ENCODE measurements around the gene COQ9. TPM values are rescaled to one million over a fixed set of nuclear protein-coding genes. Genes with fewer than 3 reads are reported as not detected.

COQ9 gene
- total RNA-seq, 1 experiment from 2014 or later, result 32.9 TPM

GRCh38 chr16:57486858-57487834, 39.9 kb downstream of the COQ9 start:
- no peak overlapping the region for H3K27ac ChIP-seq (ENCODE audit: insufficient read length, low read depth, low read length)
- peaks cover 27% of the 10 kb centered on the region for H3K27me3 Mint-ChIP-seq (ENCODE audit: low read depth)

More at GRCh38 chr16:57486858-57487834, 39.9 kb downstream of the COQ9 start:
- peaks cover 14% of the 10 kb centered on the region for H3K23me2 ChIP-seq (ENCODE audit: insufficient read length, low read depth, low read length, poor library complexity, severe bottlenecking)
- no peak overlapping the region for H3K56ac ChIP-seq (ENCODE audit: insufficient read length, low read depth, low read length)
- H4K20me1 ChIP-seq (ENCODE audit: control insufficient read depth, insufficient read depth, insufficient read length), result no peaks in the 10 kb centered on the region
- no peak overlapping the region for H2BK12ac ChIP-seq (ENCODE audit: insufficient read length, low read depth, low read length)
- no peak overlapping the region for H2BK15ac ChIP-seq (ENCODE audit: low read depth, low read length)
- peaks cover 2% of the 10 kb centered on the region; the same call in 1 of the 2 replicates for H3K4me1 ChIP-seq (ENCODE audit: insufficient read depth, low read length)
- no peak overlapping the region for H3K23ac ChIP-seq (ENCODE audit: insufficient read length, low read depth, low read length)
- H4K91ac ChIP-seq (ENCODE audit: insufficient read length, low read depth, low read length), result no peak overlapping the region
- no peaks in the 10 kb centered on the region for H3K27me3 ChIP-seq (ENCODE audit: insufficient read depth, low read length)
- H2AK5ac ChIP-seq (ENCODE audit: insufficient read length, low read length), result no peak overlapping the region
- no peak for DNase-seq
- H4K5ac ChIP-seq (ENCODE audit: insufficient read length, low read depth, low read length), result peak overlapping the region; percentile 22
- H3K9me3 ChIP-seq (ENCODE audit: control insufficient read depth, low read depth, low read length), result no peaks in the 10 kb centered on the region
- no peaks in the 10 kb centered on the region; a peak in 2 of 7 replicates for H3K36me3 Mint-ChIP-seq (ENCODE audit: insufficient read depth in 1 of 3, low read depth in 3 of 3)
- H3K4me3 Mint-ChIP-seq, result peak overlapping the region; percentile 47 to 75
- peak overlapping the region; percentile 32 for H4K8ac ChIP-seq (replicated peaks; ENCODE audit: insufficient read length, low read depth, low read length)
- peak overlapping the region; percentile 34 for H2AFZ ChIP-seq (ENCODE audit: low read length)
- no peak for TF ChIP-seq CTCF (conservative IDR thresholded peaks at IDR 0.05)
- no peak overlapping the region for H3K9ac ChIP-seq (ENCODE audit: extremely low read depth, insufficient read length, low read length)
- H2BK5ac ChIP-seq (ENCODE audit: insufficient read length, low read length), result no peak overlapping the region
- peaks cover 9 to 14% of the 10 kb centered on the region in 2 experiments; a peak in 4 of 5 replicates for H3K9me3 Mint-ChIP-seq
- H3K27ac Mint-ChIP-seq, result no peak overlapping the region
- H3K14ac ChIP-seq (ENCODE audit: insufficient read depth, low read length), result peak overlapping the region; percentile 82; the same call in 1 of the 2 replicates
- peaks cover 5% of the 10 kb centered on the region for H3K79me1 ChIP-seq (ENCODE audit: insufficient read depth, low read depth, low read length, poor library complexity, severe bottlenecking)
- no peak overlapping the region for H3T11ph ChIP-seq (ENCODE audit: low read length)
- no CpG with 5 or more reads among the region's 8 CpGs for WGBS (ENCODE audit: extremely low coverage, insufficient read length, low lambda C conversion rate)
- H3K4ac ChIP-seq (ENCODE audit: low read depth, low read length), result no peak overlapping the region
- H3K4me1 Mint-ChIP-seq, result peaks cover 19 to 29% of the 10 kb centered on the region in 2 experiments
- H3K4me2 ChIP-seq (ENCODE audit: insufficient read depth, insufficient read length, low read length), result peak overlapping the region; percentile 76
- H2BK20ac ChIP-seq (ENCODE audit: low read depth, low read length, poor library complexity, severe bottlenecking), result no peak overlapping the region
- no peak overlapping the region for H2BK120ac ChIP-seq (ENCODE audit: low read depth, low read length, poor library complexity, severe bottlenecking)
- H3K79me2 ChIP-seq (ENCODE audit: insufficient read depth, low read length), result no peaks in the 10 kb centered on the region
- no peak overlapping the region for H3K18ac ChIP-seq (ENCODE audit: insufficient read length, low read depth, low read length)

Measured in H9 (cell line).